Measurements from ENCODE around the gene IGLL1. TPM values are rescaled to one million over a fixed set of nuclear protein-coding genes. Genes with fewer than 3 reads are reported as not detected.

IGLL1 gene
- total and polyA plus RNA-seq, 2 donors (not counting 3 experiments of a cell fraction or from before 2014, with no cell fraction given), result not detected

DNA sequence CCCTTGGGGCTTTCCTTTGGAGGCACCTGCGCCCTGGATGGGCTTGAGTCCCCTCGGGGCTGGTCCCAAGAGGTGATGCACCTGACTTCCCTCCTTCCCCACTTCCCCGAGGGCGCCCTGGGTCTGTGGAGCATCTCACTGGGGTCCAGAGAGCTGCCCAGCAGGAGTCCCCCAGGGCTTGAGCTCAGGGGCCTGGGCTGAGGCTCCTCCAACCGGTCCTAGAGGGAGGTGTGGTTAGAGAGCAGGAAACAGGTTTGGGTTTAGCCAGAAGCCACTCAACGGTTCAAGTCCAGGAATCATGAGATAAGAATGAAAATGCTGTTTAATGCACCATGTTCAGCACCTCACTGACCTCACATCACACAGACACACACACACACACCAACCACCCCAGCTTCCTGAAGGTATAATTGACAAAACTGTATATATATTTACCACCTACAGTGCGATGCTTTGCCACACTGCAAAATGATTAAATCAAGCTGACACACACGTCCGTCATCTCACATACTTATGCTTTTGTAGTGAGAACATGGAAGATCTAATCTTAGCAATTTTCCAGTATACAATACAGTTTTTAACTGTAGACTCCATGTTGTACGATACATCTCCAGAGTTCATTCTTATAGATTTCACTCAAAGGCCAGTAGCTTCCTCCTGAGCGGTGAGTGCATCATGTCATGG is 628 bp upstream of the IGLL1 start:
- Histone ChIP-seq H3K4me2 (ENCODE audit: insufficient read depth, low read length) (no peak overlapping the region), H4K20me1 (replicated peaks; ENCODE audit: control insufficient read depth, extremely low read depth, insufficient read depth, low read length) (no peaks in the 10 kb centered on the region), H3K4me3 (replicated peaks in 1 of 3; ENCODE audit: insufficient read depth in 1 of 3, low read depth in 1 of 3, low read length in 3 of 3) (no peak overlapping the region), H3K36me3 (ENCODE audit: control insufficient read depth in 2 of 2, extremely low read depth in 1 of 2, insufficient read depth in 2 of 2, low read length in 2 of 2) (no peaks in the 10 kb centered on the region), H3K9me1 (replicated peaks; ENCODE audit: control insufficient read depth, extremely low read depth, insufficient read depth, low read length) (no peaks in the 10 kb centered on the region), H3K79me2 (ENCODE audit: control insufficient read depth, insufficient read depth, low read length) (no peaks in the 10 kb centered on the region), H3K9ac (replicated peaks; ENCODE audit: extremely low read depth, insufficient read depth, low read length) (no peak overlapping the region), H3K27ac (ENCODE audit: insufficient read depth, low read depth, low read length) (no peak overlapping the region), H3K27me3 (ENCODE audit: control insufficient read depth in 2 of 2, insufficient read depth in 2 of 2, low read length in 2 of 2) (no peaks in the 10 kb centered on the region), H3K4me1 (ENCODE audit: control insufficient read depth, extremely low read depth, insufficient read depth, low read length) (no peaks in the 10 kb centered on the region), H3K9me3 (replicated peaks; ENCODE audit: control insufficient read depth, insufficient read depth, low read length) (no peaks in the 10 kb centered on the region), H2AFZ (ENCODE audit: low read depth, low read length) (no peak overlapping the region)
- TF ChIP-seq GATA2 (IDR thresholded peaks at IDR 0.05; ENCODE audit: insufficient read depth, insufficient read length, low read depth, low read length) (no peak), EZH2 (IDR thresholded peaks at IDR 0.05; ENCODE audit: borderline replicate concordance, low read depth, low read length, severe bottlenecking) (no peak), MYC (IDR thresholded peaks at IDR 0.05; ENCODE audit: low read depth, low read length) (no peak), POLR2AphosphoS5 (IDR thresholded peaks at IDR 0.05; ENCODE audit: insufficient read depth, low read depth, low read length) (no peak), POLR2A (IDR thresholded peaks at IDR 0.05; ENCODE audit: low read depth, low read length) (no peak), JUN (IDR thresholded peaks at IDR 0.05; ENCODE audit: borderline replicate concordance, insufficient read depth, insufficient read length, low read depth) (no peak), FOS (IDR thresholded peaks at IDR 0.05; ENCODE audit: borderline replicate concordance, insufficient read depth, low read length) (no peak)
- TF ChIP-seq, protein P1, sequence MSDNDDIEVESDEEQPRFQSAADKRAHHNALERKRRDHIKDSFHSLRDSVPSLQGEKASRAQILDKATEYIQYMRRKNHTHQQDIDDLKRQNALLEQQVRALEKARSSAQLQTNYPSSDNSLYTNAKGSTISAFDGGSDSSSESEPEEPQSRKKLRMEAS (IDR thresholded peaks at IDR 0.05; ENCODE audit: insufficient read depth, insufficient read length), result no peak
- TF ChIP-seq, protein P2, sequence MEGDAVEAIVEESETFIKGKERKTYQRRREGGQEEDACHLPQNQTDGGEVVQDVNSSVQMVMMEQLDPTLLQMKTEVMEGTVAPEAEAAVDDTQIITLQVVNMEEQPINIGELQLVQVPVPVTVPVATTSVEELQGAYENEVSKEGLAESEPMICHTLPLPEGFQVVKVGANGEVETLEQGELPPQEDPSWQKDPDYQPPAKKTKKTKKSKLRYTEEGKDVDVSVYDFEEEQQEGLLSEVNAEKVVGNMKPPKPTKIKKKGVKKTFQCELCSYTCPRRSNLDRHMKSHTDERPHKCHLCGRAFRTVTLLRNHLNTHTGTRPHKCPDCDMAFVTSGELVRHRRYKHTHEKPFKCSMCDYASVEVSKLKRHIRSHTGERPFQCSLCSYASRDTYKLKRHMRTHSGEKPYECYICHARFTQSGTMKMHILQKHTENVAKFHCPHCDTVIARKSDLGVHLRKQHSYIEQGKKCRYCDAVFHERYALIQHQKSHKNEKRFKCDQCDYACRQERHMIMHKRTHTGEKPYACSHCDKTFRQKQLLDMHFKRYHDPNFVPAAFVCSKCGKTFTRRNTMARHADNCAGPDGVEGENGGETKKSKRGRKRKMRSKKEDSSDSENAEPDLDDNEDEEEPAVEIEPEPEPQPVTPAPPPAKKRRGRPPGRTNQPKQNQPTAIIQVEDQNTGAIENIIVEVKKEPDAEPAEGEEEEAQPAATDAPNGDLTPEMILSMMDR (IDR thresholded peaks at IDR 0.05; ENCODE audit: extremely low read depth in 1 of 2, insufficient read depth in 1 of 2, low read depth in 1 of 2, low read length in 2 of 2), result no peak
- POLR2A ChIA-PET, result no interaction called here
- dilution Hi-C loops (cut with MboI; ENCODE audit: extremely low pct_ligation_motif_present, low sequenced_read_pairs), result no loop called here
- BruUV-seq (replicated peaks), result no TSS peak
- CTCF ChIA-PET, result interaction anchor here (0.7 kb wide), 1 partner anchor 9 kb away, joined by 3 read pairs; no protein-coding TSS in a partner anchor
- no peak for FAIRE-seq
- intact Hi-C loops (cut with micrococcal nuclease), result no loop called here
- DNase-seq (ENCODE audit: low read depth, low spot score), result no peak
